ENCODE data around the gene FKBP3. TPM values are rescaled to one million over a fixed set of nuclear protein-coding genes. Genes with fewer than 3 reads are reported as not detected.

Gene FKBP3
- total and polyA plus RNA-seq, 5 donors from 2014 or later, result 43.8 to 79.2 (median 63.6) TPM

GRCh38 chr14:45135156-45135555 lies 875 bp upstream of the FKBP3 start:
- H3K27me3 Mint-ChIP-seq, result peaks cover 9% of the 10 kb centered on the region
- H3K4me3 ChIP-seq (ENCODE audit: low read depth, low read length), result peak overlapping the region; percentile 99
- H3K4me1 Mint-ChIP-seq, result peaks cover 31 to 71% (median 51%) of the 10 kb centered on the region in 4 donors

GRCh38 chr14:45133683-45134050 lies 614 bp downstream of the FKBP3 start:
- Mint-ChIP-seq H3K36me3 (peaks cover 4% of the 10 kb centered on the region), H3K9me3 (no peaks in the 10 kb centered on the region), H3K27ac (peak overlapping the region; percentile 98 to 99 (median 99)), H3K4me1 (peaks cover 25 to 70% (median 48%) of the 10 kb centered on the region in 4 donors), H3K27me3 (peaks cover 9% of the 10 kb centered on the region), H3K4me3 (peak overlapping the region; percentile 93 to 100 (median 97))
- DNase-seq, result peak in 1 of 3 donors; percentile 9
- H3K27me3 ChIP-seq (ENCODE audit: control insufficient read depth, insufficient read depth, low read length), result no peaks in the 10 kb centered on the region
- no peak for ATAC-seq (ENCODE audit: low read depth in 2 of 2)
- H3K9me3 ChIP-seq (ENCODE audit: control insufficient read depth in 2 of 2, low read length in 2 of 2), result no peaks in the 10 kb centered on the region
- H3K27ac ChIP-seq (ENCODE audit: insufficient read depth, low read length, poor library complexity, severe bottlenecking), result peak overlapping the region; percentile 89
- peaks cover 34% of the 10 kb centered on the region for H3K4me1 ChIP-seq (ENCODE audit: control insufficient read depth, insufficient read depth, low read length, poor library complexity, severe bottlenecking)
- no peaks in the 10 kb centered on the region for H3K36me3 ChIP-seq (ENCODE audit: control insufficient read depth, insufficient read depth, low read length)
- peak overlapping the region; percentile 84 for H3K4me3 ChIP-seq (ENCODE audit: low read depth, low read length)

More at GRCh38 chr14:45135156-45135555, 875 bp upstream of the FKBP3 start:
- peak in 1 of 3 donors; percentile 48 for DNase-seq
- no peaks in the 10 kb centered on the region for H3K9me3 Mint-ChIP-seq
- no peak for ATAC-seq (ENCODE audit: low read depth in 2 of 2)
- Histone ChIP-seq H3K27ac (ENCODE audit: insufficient read depth, low read length, poor library complexity, severe bottlenecking) (peak overlapping the region; percentile 89), H3K4me1 (ENCODE audit: control insufficient read depth, insufficient read depth, low read length, poor library complexity, severe bottlenecking) (peaks cover 39% of the 10 kb centered on the region), H3K9me3 (ENCODE audit: control insufficient read depth in 2 of 2, low read length in 2 of 2) (no peaks in the 10 kb centered on the region), H3K36me3 (ENCODE audit: control insufficient read depth, insufficient read depth, low read length) (no peaks in the 10 kb centered on the region), H3K27me3 (ENCODE audit: control insufficient read depth, insufficient read depth, low read length) (no peaks in the 10 kb centered on the region)
- peak overlapping the region; percentile 93 to 100 (median 97) for H3K4me3 Mint-ChIP-seq
- peak overlapping the region; percentile 98 to 99 (median 99) for H3K27ac Mint-ChIP-seq
- H3K36me3 Mint-ChIP-seq, result no peaks in the 10 kb centered on the region

- peaks cover 9% of the 10 kb centered on the region for H3K36me3 ChIP-seq (ENCODE audit: control insufficient read depth, insufficient read depth, low read length)
- no peaks in the 10 kb centered on the region for H3K27me3 ChIP-seq (ENCODE audit: control insufficient read depth, insufficient read depth, low read length)
- H3K4me3 ChIP-seq (ENCODE audit: low read depth, low read length), result no peak overlapping the region
- no peaks in the 10 kb centered on the region for H3K9me3 ChIP-seq (ENCODE audit: control insufficient read depth in 2 of 2, low read length in 2 of 2)
- peaks cover 11% of the 10 kb centered on the region for H3K4me1 ChIP-seq (ENCODE audit: control insufficient read depth, insufficient read depth, low read length, poor library complexity, severe bottlenecking)
- peaks cover 5% of the 10 kb centered on the region for H3K27me3 Mint-ChIP-seq
- H3K27ac ChIP-seq (ENCODE audit: insufficient read depth, low read length, poor library complexity, severe bottlenecking), result no peak overlapping the region
- H3K4me1 Mint-ChIP-seq, result peaks cover 13 to 51% (median 28%) of the 10 kb centered on the region in 4 donors
- DNase-seq (no peak), ATAC-seq (ENCODE audit: low read depth in 2 of 2) (no peak)
- no peak overlapping the region for H3K4me3 Mint-ChIP-seq
- no peaks in the 10 kb centered on the region for H3K9me3 Mint-ChIP-seq
- H3K27ac Mint-ChIP-seq, result no peak overlapping the region
- H3K36me3 Mint-ChIP-seq, result peaks cover 25% of the 10 kb centered on the region
Measured at GRCh38 chr14:45128963-45129629, 5.2 kb downstream of the FKBP3 start.

GRCh38 chr14:45125754-45126153 lies 8.5 kb downstream of the FKBP3 start:
- no peaks in the 10 kb centered on the region for H3K9me3 Mint-ChIP-seq
- peak overlapping the region in 1 of 4 donors; percentile 83 for H3K4me3 Mint-ChIP-seq
- peaks cover 33% of the 10 kb centered on the region for H3K36me3 Mint-ChIP-seq
- no peak overlapping the region for H3K4me3 ChIP-seq (ENCODE audit: low read depth, low read length)
- peak overlapping the region in 1 of 3 donors; percentile 40 for H3K27ac Mint-ChIP-seq
- H3K36me3 ChIP-seq (ENCODE audit: control insufficient read depth, insufficient read depth, low read length), result peaks cover 21% of the 10 kb centered on the region
- peaks cover 11 to 22% (median 13%) of the 10 kb centered on the region in 4 donors for H3K4me1 Mint-ChIP-seq
- no peak overlapping the region for H3K27ac ChIP-seq (ENCODE audit: insufficient read depth, low read length, poor library complexity, severe bottlenecking)
- H3K4me1 ChIP-seq (ENCODE audit: control insufficient read depth, insufficient read depth, low read length, poor library complexity, severe bottlenecking), result no peaks in the 10 kb centered on the region
- DNase-seq (no peak), ATAC-seq (ENCODE audit: low read depth in 2 of 2) (no peak)
- H3K9me3 ChIP-seq (ENCODE audit: control insufficient read depth in 2 of 2, low read length in 2 of 2), result no peaks in the 10 kb centered on the region
- no peaks in the 10 kb centered on the region for H3K27me3 Mint-ChIP-seq
- no peaks in the 10 kb centered on the region for H3K27me3 ChIP-seq (ENCODE audit: control insufficient read depth, insufficient read depth, low read length)

GRCh38 chr14:45123271-45123670 lies 11.0 kb downstream of the FKBP3 start:
- Histone ChIP-seq H3K36me3 (ENCODE audit: control insufficient read depth, insufficient read depth, low read length) (peaks cover 41% of the 10 kb centered on the region), H3K27me3 (ENCODE audit: control insufficient read depth, insufficient read depth, low read length) (no peaks in the 10 kb centered on the region), H3K27ac (ENCODE audit: insufficient read depth, low read length, poor library complexity, severe bottlenecking) (no peak overlapping the region), H3K9me3 (ENCODE audit: control insufficient read depth in 2 of 2, low read length in 2 of 2) (no peaks in the 10 kb centered on the region), H3K4me3 (ENCODE audit: low read depth, low read length) (no peak overlapping the region), H3K4me1 (ENCODE audit: control insufficient read depth, insufficient read depth, low read length, poor library complexity, severe bottlenecking) (no peaks in the 10 kb centered on the region)
- no peak overlapping the region for H3K4me3 Mint-ChIP-seq
- H3K4me1 Mint-ChIP-seq, result peaks cover 7 to 9% (median 8%) of the 10 kb centered on the region in 4 donors
- H3K36me3 Mint-ChIP-seq, result peaks cover 40% of the 10 kb centered on the region
- no peak for ATAC-seq (ENCODE audit: low read depth in 2 of 2)
- H3K27ac Mint-ChIP-seq, result no peak overlapping the region
- no peak for DNase-seq
- H3K27me3 Mint-ChIP-seq, result no peaks in the 10 kb centered on the region
- H3K9me3 Mint-ChIP-seq, result no peaks in the 10 kb centered on the region

GRCh38 chr14:45120096-45120495 lies 14.2 kb downstream of the FKBP3 start:
- Mint-ChIP-seq H3K36me3 (peaks cover 40% of the 10 kb centered on the region), H3K27me3 (no peaks in the 10 kb centered on the region), H3K27ac (no peak overlapping the region), H3K4me3 (no peak overlapping the region), H3K9me3 (no peaks in the 10 kb centered on the region), H3K4me1 (peaks cover 0 to 12% (median 7%) of the 10 kb centered on the region in 4 donors)
- no peaks in the 10 kb centered on the region for H3K4me1 ChIP-seq (ENCODE audit: control insufficient read depth, insufficient read depth, low read length, poor library complexity, severe bottlenecking)
- no peaks in the 10 kb centered on the region for H3K27me3 ChIP-seq (ENCODE audit: control insufficient read depth, insufficient read depth, low read length)
- H3K36me3 ChIP-seq (ENCODE audit: control insufficient read depth, insufficient read depth, low read length), result peaks cover 64% of the 10 kb centered on the region
- ATAC-seq (ENCODE audit: low read depth in 2 of 2), result no peak
- no peak overlapping the region for H3K4me3 ChIP-seq (ENCODE audit: low read depth, low read length)
- DNase-seq, result no peak
- no peak overlapping the region for H3K27ac ChIP-seq (ENCODE audit: insufficient read depth, low read length, poor library complexity, severe bottlenecking)
- no peaks in the 10 kb centered on the region for H3K9me3 ChIP-seq (ENCODE audit: control insufficient read depth in 2 of 2, low read length in 2 of 2)

GRCh38 chr14:45118594-45118993 lies 15.7 kb downstream of the FKBP3 start:
- DNase-seq, result no peak
- H3K36me3 ChIP-seq (ENCODE audit: control insufficient read depth, insufficient read depth, low read length), result peaks cover 69% of the 10 kb centered on the region
- no peaks in the 10 kb centered on the region for H3K4me1 ChIP-seq (ENCODE audit: control insufficient read depth, insufficient read depth, low read length, poor library complexity, severe bottlenecking)
- H3K36me3 Mint-ChIP-seq, result peaks cover 34% of the 10 kb centered on the region
- H3K9me3 Mint-ChIP-seq, result no peaks in the 10 kb centered on the region
- H3K27me3 ChIP-seq (ENCODE audit: control insufficient read depth, insufficient read depth, low read length), result no peaks in the 10 kb centered on the region
- ATAC-seq (ENCODE audit: low read depth in 2 of 2), result no peak
- H3K9me3 ChIP-seq (ENCODE audit: control insufficient read depth in 2 of 2, low read length in 2 of 2), result no peaks in the 10 kb centered on the region
- H3K4me3 ChIP-seq (ENCODE audit: low read depth, low read length), result no peak overlapping the region
- H3K4me3 Mint-ChIP-seq, result no peak overlapping the region
- no peak overlapping the region for H3K27ac ChIP-seq (ENCODE audit: insufficient read depth, low read length, poor library complexity, severe bottlenecking)
- H3K4me1 Mint-ChIP-seq, result peaks cover 10 to 14% (median 11%) of the 10 kb centered on the region in 4 donors
- H3K27ac Mint-ChIP-seq, result no peak overlapping the region
- H3K27me3 Mint-ChIP-seq, result no peaks in the 10 kb centered on the region

- Mint-ChIP-seq H3K4me1 (peaks cover 16 to 20% (median 18%) of the 10 kb centered on the region in 4 donors), H3K36me3 (peaks cover 27% of the 10 kb centered on the region), H3K9me3 (no peaks in the 10 kb centered on the region), H3K27me3 (no peaks in the 10 kb centered on the region), H3K27ac (peak overlapping the region in 2 of 3 donors; percentile 48 to 62), H3K4me3 (no peak overlapping the region)
- no peaks in the 10 kb centered on the region for H3K9me3 ChIP-seq (ENCODE audit: control insufficient read depth in 2 of 2, low read length in 2 of 2)
- H3K27ac ChIP-seq (ENCODE audit: insufficient read depth, low read length, poor library complexity, severe bottlenecking), result peak overlapping the region; percentile 50
- ATAC-seq (ENCODE audit: low read depth in 2 of 2), result no peak
- H3K4me3 ChIP-seq (ENCODE audit: low read depth, low read length), result no peak overlapping the region
- H3K4me1 ChIP-seq (ENCODE audit: control insufficient read depth, insufficient read depth, low read length, poor library complexity, severe bottlenecking), result no peaks in the 10 kb centered on the region
- no peaks in the 10 kb centered on the region for H3K27me3 ChIP-seq (ENCODE audit: control insufficient read depth, insufficient read depth, low read length)
- H3K36me3 ChIP-seq (ENCODE audit: control insufficient read depth, insufficient read depth, low read length), result peaks cover 78% of the 10 kb centered on the region
- peak in 1 of 3 donors; percentile 13 for DNase-seq
Measured at GRCh38 chr14:45114327-45114726, 20.0 kb downstream of the FKBP3 start.

Measured in CD4-positive, CD25-positive, alpha-beta regulatory T cell (primary cell).